Fibroblast of villous mesenchyme (primary cell): ENCODE data around the gene PROS1. TPM values are rescaled to one million over a fixed set of nuclear protein-coding genes. Genes with fewer than 3 reads are reported as not detected.
A peak's percentile ranks its signal among the peaks of the same experiment; 100 is the strongest.
"Not testable (repeated sequence)": the region's sequence is repeated elsewhere in the genome, so short reads cannot be mapped to it uniquely, and the experiment has no call there.

Source experiments
- DNase-seq: peaks from one replicate; pipeline ENCODE4 v3.0.0-alpha.2; 2010; ENCODE audit warnings: low read depth
- H3K4me3 ChIP-seq: 2 replicates; pipeline ENCODE4 v1.5.1; 2011; ENCODE audit warnings: low read depth, mild to moderate bottlenecking, low read length
- CTCF ChIP-seq: IDR thresholded peaks from 2 replicates; pipeline ENCODE4 v1.5.1; 2012; ENCODE audit warnings: low read depth, mild to moderate bottlenecking, low read length; ENCODE audit not compliant: insufficient read depth
- total RNA-seq: library from RNA; depleted of rRNA; stranded (reverse); fragments of >200 nt; gene quantifications from 2 replicates; pipeline ENCODE4 v1.2.3, GENCODE V29; 2012

Gene PROS1
- total RNA-seq, 1 donor: 12.1 TPM

DNA sequence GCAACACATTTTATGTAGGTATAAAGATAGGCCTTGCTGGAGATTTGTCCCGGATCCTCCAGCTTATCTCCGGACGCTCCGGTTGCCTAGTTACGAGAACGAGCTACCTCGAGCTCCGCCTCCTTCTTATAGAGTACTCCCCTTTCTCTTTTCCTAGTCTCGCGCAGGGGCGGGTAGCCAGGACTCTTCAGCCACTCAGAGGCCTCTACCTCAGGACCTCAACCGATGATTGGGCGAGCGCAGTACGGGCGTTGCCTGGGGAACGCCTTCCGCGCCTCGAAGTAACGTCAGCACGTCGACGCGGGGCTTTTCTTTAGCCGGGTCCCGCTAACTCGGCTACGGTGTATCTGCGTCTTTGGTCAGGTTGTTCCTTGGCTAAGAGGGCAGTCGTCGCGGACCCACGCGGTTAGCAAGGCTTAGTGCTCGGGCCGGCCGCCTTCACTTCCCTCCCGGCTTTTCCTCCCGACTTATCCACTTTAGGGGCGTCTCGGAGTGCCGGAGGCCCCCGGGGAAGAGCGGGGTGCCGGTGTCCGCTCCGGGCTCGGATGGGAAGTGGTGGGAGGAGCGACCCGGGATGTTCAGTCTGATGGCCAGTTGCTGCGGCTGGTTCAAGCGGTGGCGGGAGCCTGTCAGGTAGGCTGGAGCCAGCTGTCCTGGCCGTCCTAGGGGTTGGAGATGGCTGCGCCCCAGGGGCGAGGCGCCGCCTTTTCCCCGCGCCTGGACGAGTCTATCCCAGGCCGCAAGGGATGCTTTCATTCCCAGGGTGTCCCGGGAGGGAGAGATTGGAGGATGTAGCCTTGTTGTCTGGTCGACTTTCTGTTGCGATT, 6.4 kb upstream of the PROS1 start, which contains the start of gene ARL13B:
TSS of gene ARL13B (plus strand) at position 306 of the 827 bp plus-strand sequence. CDS start at position 575, 269 bp downstream.
- TF ChIP-seq CTCF: no peak
- H3K4me3 ChIP-seq: peak within 1 kb of the TSS; percentile 92
- DNase-seq: peak; percentile 99

- no peak overlapping the region for H3K4me3 ChIP-seq
- TF ChIP-seq CTCF: no peak
- DNase-seq: no peak
Observed at GRCh38 chr3:93969997-93970396, 3.7 kb downstream of the PROS1 start.

- no peak for DNase-seq
- no peak for TF ChIP-seq CTCF
- H3K4me3 ChIP-seq: no peak overlapping the region
Observed at GRCh38 chr3:93969443-93969842, 4.3 kb downstream of the PROS1 start.

- H3K4me3 ChIP-seq, DNase-seq: not testable (repeated sequence)
Observed at GRCh38 chr3:93965106-93965505, 8.6 kb downstream of the PROS1 start.

- TF ChIP-seq CTCF: no peak
- H3K4me3 ChIP-seq: no peak overlapping the region
- DNase-seq: no peak
Observed at GRCh38 chr3:93962798-93963197, 10.9 kb downstream of the PROS1 start.

DNA sequence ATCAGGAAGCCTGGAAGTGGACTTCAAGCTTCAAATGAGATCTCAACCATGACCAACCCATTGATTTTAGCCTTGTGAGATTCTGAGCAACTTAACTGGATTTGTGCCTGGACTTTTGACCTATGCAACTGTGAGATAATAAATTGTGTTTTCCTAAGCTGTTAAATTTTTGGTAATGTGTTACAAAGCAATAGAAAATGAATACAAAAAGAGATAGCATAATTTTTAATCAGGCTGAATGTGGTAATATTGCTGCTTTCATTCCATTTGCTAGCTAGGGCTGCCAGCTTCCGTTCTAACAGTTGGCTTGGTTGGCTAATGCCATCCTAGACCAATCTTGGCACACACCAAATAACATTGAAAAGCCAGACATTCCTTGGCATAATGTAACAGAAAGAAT, 12.2 kb downstream of the PROS1 start:
- no peak for TF ChIP-seq CTCF
- no peak for DNase-seq

DNA sequence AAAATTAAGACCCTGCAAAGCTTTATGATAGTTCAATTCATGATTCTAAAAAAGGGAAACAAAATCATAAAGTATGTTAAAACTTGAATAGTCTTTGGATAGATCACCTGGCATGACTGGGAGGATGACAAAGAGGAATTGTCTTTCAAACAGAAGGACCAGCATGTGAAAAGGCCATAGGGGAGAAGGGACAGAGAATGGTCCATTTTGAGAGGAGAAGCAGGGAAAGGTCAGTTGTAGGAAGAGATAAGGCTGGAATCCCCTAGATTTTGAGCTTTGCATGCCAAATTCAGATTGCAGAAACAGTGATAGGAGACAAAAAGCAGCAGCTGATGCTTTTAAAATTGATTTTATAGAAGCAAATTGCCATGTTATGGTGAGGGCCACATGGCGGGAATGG, 12.7 kb downstream of the PROS1 start:
- TF ChIP-seq CTCF: no peak
- DNase-seq: no peak
- H3K4me3 ChIP-seq: no peak overlapping the region

More for the DNA sequence above, 12.2 kb downstream of the PROS1 start:
- H3K4me3 ChIP-seq: no peak overlapping the region

- H3K4me3 ChIP-seq, DNase-seq: not testable (repeated sequence)
Observed at GRCh38 chr3:93949958-93950357, 23.7 kb downstream of the PROS1 start.

DNA sequence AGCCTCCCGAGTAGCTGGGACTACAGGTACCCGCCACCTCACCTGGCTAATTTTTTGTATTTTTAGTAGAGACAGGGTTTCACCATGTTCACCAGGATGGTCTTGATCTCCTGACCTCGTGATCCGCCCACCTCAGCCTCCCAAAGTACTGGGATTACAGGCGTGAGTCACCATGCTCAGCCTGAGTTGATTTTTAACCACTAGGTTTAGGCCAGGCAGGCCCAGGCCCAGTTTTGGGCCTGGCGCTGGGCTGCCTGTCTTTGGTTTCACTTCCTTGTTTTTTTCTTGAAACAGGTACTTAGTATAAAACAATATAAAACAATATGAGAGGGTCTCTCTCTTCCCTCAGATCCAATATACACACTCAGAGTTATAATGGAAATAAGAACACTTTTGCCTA, 36.2 kb downstream of the PROS1 start:
- not testable (repeated sequence) for DNase-seq, H3K4me3 ChIP-seq
